Mucosa of rectum (tissue), 2 donors: ENCODE measurements around the gene OR10A4.
"Not testable (repeated sequence)": the region's sequence is repeated elsewhere in the genome, so short reads cannot be mapped to it uniquely, and the experiment has no call there.

Experiments
- H3K27ac ChIP-seq, 2 donors: one replicate each; pipeline ENCODE4 v1.7.0; 2013; ENCODE audit warnings: inconsistent platforms in 2 of 2, low read depth in 2 of 2, low read length in 2 of 2
- H3K27me3 ChIP-seq, 2 donors: one replicate each; pipeline ENCODE4 v1.7.0; 2013; ENCODE audit warnings: low read length in 2 of 2; ENCODE audit not compliant: control insufficient read depth in 2 of 2, insufficient read depth in 2 of 2
- H3K36me3 ChIP-seq, 2 donors: one replicate each; pipeline ENCODE4 v1.7.0; 2013; ENCODE audit warnings: low read length in 2 of 2; ENCODE audit not compliant: control insufficient read depth in 2 of 2, insufficient read depth in 2 of 2
- H3K4me1 ChIP-seq, 2 donors: one replicate each; pipeline ENCODE4 v1.7.0; 2013; ENCODE audit warnings: low read length in 2 of 2, mild to moderate bottlenecking in 1 of 2; ENCODE audit not compliant: control insufficient read depth in 2 of 2, insufficient read depth in 2 of 2
- H3K4me3 ChIP-seq, 2 donors: one replicate each; pipeline ENCODE4 v1.7.0; 2013; ENCODE audit warnings: low read length in 2 of 2
- H3K9ac ChIP-seq, 2 donors: one replicate each; pipeline ENCODE4 v1.7.0; 2013; ENCODE audit warnings: low read length in 2 of 2, low read depth in 1 of 2, mild to moderate bottlenecking in 1 of 2
- H3K9me3 ChIP-seq, 2 donors: one replicate each; pipeline ENCODE4 v1.7.0; 2013; ENCODE audit warnings: low read length in 2 of 2; ENCODE audit not compliant: control insufficient read depth in 2 of 2
- donor health status: healthy.
- donor health status: Normal muscosa, but diverticular disease.

Gene OR10A4

GRCh38 chr11:6876325-6876724, at the start of gene OR10A4:
OR10A4 (plus strand) TSS chr11:6876625; CDS start chr11:6876648, 23 bp downstream.
- H3K36me3 ChIP-seq: no peaks in the 10 kb centered on the region
- H3K4me3 ChIP-seq: no peak within 1 kb of the TSS

GRCh38 chr11:6828103-6828502, 48.3 kb upstream of the OR10A4 start:
- no peaks in the 10 kb centered on the region for H3K27me3 ChIP-seq
- no peak overlapping the region for H3K27ac ChIP-seq

More at GRCh38 chr11:6876325-6876724, at the start of gene OR10A4:
- no peaks in the 10 kb centered on the region for H3K9me3 ChIP-seq
- H3K27me3 ChIP-seq: no peaks in the 10 kb centered on the region
- no peak within 1 kb of the TSS for H3K9ac ChIP-seq
- H3K27ac ChIP-seq: no peak within 1 kb of the TSS
- no peaks in the 10 kb centered on the region for H3K4me1 ChIP-seq

GRCh38 chr11:6833356-6833755, 43.1 kb upstream of the OR10A4 start:
- Histone ChIP-seq H3K4me1 (no peaks in the 10 kb centered on the region), H3K36me3 (no peaks in the 10 kb centered on the region), H3K27ac (no peak overlapping the region), H3K9ac (no peak overlapping the region), H3K4me3 (no peak overlapping the region), H3K27me3 (no peaks in the 10 kb centered on the region), H3K9me3 (no peaks in the 10 kb centered on the region)

More at GRCh38 chr11:6828103-6828502, 48.3 kb upstream of the OR10A4 start:
- Histone ChIP-seq H3K9ac (no peak overlapping the region), H3K4me1 (no peaks in the 10 kb centered on the region), H3K36me3 (no peaks in the 10 kb centered on the region), H3K9me3 (no peaks in the 10 kb centered on the region), H3K4me3 (no peak overlapping the region)

- no peaks in the 10 kb centered on the region for H3K27me3 ChIP-seq
- H3K9me3 ChIP-seq: no peaks in the 10 kb centered on the region
- H3K36me3 ChIP-seq: no peaks in the 10 kb centered on the region
- no peak overlapping the region for H3K9ac ChIP-seq
- H3K4me1 ChIP-seq: no peaks in the 10 kb centered on the region
- no peak overlapping the region for H3K27ac ChIP-seq
- no peak overlapping the region for H3K4me3 ChIP-seq
These were observed 42.4 kb upstream of the OR10A4 start for GRCh38 chr11:6834021-6834420.

GRCh38 chr11:6841694-6842093, 34.7 kb upstream of the OR10A4 start:
- H3K4me1 ChIP-seq: no peaks in the 10 kb centered on the region
- H3K9me3 ChIP-seq: no peaks in the 10 kb centered on the region
- H3K36me3 ChIP-seq: no peaks in the 10 kb centered on the region
- no peak overlapping the region for H3K27ac ChIP-seq
- no peak overlapping the region for H3K9ac ChIP-seq
- no peaks in the 10 kb centered on the region for H3K27me3 ChIP-seq
- no peak overlapping the region for H3K4me3 ChIP-seq

GRCh38 chr11:6843670-6844069, 32.8 kb upstream of the OR10A4 start:
- Histone ChIP-seq H3K27ac (no peak overlapping the region), H3K9me3 (no peaks in the 10 kb centered on the region)

GRCh38 chr11:6844356-6844755, 32.1 kb upstream of the OR10A4 start:
- Histone ChIP-seq H3K9ac (no peak overlapping the region), H3K4me1 (no peaks in the 10 kb centered on the region), H3K4me3 (no peak overlapping the region), H3K36me3 (no peaks in the 10 kb centered on the region), H3K27ac (no peak overlapping the region), H3K27me3 (no peaks in the 10 kb centered on the region), H3K9me3 (no peaks in the 10 kb centered on the region)

More at GRCh38 chr11:6843670-6844069, 32.8 kb upstream of the OR10A4 start:
- no peak overlapping the region for H3K4me3 ChIP-seq
- no peak overlapping the region for H3K9ac ChIP-seq
- no peaks in the 10 kb centered on the region for H3K36me3 ChIP-seq
- H3K27me3 ChIP-seq: no peaks in the 10 kb centered on the region
- H3K4me1 ChIP-seq: no peaks in the 10 kb centered on the region

- Histone ChIP-seq H3K4me1 (no peaks in the 10 kb centered on the region), H3K27me3 (no peaks in the 10 kb centered on the region), H3K9me3 (no peaks in the 10 kb centered on the region), H3K4me3 (no peak within 1 kb of the TSS), H3K9ac (no peak within 1 kb of the TSS), H3K36me3 (no peaks in the 10 kb centered on the region), H3K27ac (no peak within 1 kb of the TSS)
These were observed 31.0 kb upstream of the OR10A4 start, which contains the start of gene OR10A5 for GRCh38 chr11:6845383-6845782. OR10A5 (plus strand) TSS chr11:6845683; CDS start chr11:6845683, 0 bp downstream.

GRCh38 chr11:6850526-6850925, 25.9 kb upstream of the OR10A4 start:
- Histone ChIP-seq H3K4me1 (no peaks in the 10 kb centered on the region), H3K27me3 (no peaks in the 10 kb centered on the region), H3K27ac (no peak overlapping the region), H3K9ac (no peak overlapping the region), H3K4me3 (no peak overlapping the region), H3K9me3 (no peaks in the 10 kb centered on the region), H3K36me3 (no peaks in the 10 kb centered on the region)

GRCh38 chr11:6854801-6855200, 21.6 kb upstream of the OR10A4 start:
- H3K36me3 ChIP-seq, H3K4me3 ChIP-seq, H3K9ac ChIP-seq, H3K27ac ChIP-seq, H3K9me3 ChIP-seq, H3K4me1 ChIP-seq, H3K27me3 ChIP-seq: not testable (repeated sequence)
